NCI-H2196 (cell line): Measurements from ENCODE around the gene RARB.

Source experiments
- DNase-seq: peaks from one replicate; lab custom pipeline; 2025; ENCODE audit not compliant: unreplicated experiment; lab: John Stamatoyannopoulos, UW

The RARB gene

DNA sequence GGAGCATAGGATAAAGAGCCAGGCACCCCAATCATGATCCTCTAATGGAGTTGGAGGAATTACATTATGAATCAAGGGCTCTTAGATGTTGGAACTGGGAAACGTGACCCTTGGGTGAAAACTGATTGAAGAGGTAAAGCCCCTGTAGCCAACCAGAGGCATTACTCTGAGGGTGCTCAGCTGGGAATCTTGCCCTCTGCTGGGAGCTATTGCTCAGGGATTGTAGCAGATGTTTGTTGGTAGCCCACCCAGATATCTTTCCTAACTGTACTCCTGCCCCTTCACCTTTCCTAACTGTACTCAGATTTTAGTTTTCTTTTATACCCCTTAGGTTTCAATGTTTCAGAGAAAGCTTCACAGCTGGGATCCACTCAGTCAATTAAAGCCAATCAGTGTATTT, 74.2 kb downstream of the RARB start:
- DNase-seq = no peak

GRCh38 chr3:25503898-25504301, 75.8 kb downstream of the RARB start:
- DNase-seq = no peak

DNA sequence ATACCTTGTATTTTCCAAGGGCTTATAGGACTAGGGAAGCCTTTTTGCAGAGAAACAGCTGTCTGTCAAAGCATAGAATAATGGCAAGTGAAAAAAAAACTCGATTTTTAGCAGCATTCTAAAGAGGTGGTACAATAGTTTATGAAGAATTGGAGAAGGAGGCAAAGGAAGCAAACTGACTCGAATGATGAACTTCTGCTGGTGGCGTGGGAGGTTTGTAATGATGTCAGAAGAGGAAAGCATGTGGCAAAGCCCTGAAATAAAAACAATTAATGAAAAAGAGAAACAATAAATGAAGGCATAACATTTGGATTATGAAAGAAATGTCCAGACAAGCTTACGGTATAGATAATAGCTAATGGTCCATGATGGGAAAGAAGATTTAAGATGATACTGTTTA, 77.5 kb downstream of the RARB start:
- no peak for DNase-seq

DNA sequence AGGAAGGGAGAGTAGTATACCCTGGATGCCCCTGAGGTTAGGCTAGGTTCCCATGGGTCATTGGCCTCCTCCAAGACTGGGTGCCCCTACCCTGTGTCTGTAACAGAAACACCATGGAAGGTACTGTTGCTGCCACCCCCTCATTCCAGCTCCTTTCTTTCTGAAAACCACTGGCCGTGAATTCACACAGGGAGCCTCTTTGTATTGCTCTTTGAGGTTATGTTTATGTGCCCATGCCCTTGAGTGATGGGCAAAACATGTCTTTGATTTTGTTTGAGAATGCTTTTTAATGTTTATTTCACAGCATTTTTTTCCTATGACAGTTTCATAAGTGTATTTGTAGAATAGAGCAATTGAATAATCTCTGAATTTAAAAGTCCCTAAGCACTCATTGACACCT, 79.7 kb downstream of the RARB start:
- no peak for DNase-seq

DNA sequence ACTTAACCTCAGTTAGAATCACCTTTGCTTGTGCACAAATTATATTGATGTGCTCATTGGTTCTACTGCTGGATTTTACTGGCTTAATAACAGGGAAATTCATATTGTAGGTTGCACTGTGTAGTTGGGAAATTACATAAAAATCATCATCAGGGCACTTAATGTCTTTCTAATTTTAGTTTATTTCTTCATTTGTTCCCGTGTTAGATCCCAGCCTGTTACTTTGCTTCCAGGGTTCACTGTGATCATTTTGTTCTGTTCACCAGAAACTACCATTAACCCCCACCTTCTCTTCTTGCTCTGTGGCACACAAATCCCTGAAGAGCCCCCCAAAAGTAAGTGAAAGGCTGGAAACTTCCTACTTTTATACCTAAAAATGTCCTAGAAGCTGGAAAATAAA, 80.4 kb downstream of the RARB start:
- DNase-seq = no peak

DNA sequence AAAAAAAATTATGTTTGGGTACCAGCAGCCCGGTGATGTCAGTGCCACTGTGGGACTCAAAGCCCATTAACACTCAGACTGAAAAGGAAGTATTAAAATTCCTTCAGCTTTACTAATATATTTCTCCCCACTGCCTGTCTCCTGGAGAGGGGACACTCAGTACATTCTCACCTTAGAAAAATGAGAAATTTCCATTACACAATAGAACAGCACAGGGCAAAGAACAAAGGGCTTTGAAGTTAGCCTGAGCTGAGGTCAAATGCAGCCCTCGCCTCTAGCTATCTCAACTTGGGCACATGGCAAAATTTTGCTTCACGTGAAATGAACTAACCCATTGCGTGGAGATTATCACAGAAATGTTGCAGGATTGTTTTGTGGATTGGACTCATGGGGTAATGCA, 80.8 kb downstream of the RARB start:
- DNase-seq = no peak

DNA sequence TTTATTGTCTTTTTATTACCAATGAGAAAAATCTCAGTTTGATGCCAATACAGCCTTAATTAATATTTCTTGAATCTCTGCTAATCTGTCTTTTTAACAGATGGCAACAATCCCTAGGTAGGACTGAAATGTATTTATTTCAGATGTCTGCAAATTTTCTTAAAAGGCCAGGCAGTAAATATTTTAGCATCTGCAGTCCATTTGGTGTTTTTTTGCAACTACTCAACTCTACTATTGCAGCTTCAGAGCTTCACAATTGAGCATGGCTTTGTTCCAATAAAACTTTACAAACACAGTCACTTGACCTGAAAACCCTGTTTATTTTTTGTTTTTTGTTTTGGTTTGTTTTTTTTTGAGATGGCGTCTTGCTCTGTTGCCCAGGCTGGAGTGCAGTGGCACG, 82.7 kb downstream of the RARB start:
- no peak for DNase-seq

- DNase-seq = no peak
Observed at GRCh38 chr3:25511972-25512721, 84.1 kb downstream of the RARB start.

- no peak for DNase-seq
Observed at GRCh38 chr3:25513642-25514266, 85.7 kb downstream of the RARB start.

GRCh38 chr3:25515171-25515570, 87.1 kb downstream of the RARB start:
- no peak for DNase-seq

DNA sequence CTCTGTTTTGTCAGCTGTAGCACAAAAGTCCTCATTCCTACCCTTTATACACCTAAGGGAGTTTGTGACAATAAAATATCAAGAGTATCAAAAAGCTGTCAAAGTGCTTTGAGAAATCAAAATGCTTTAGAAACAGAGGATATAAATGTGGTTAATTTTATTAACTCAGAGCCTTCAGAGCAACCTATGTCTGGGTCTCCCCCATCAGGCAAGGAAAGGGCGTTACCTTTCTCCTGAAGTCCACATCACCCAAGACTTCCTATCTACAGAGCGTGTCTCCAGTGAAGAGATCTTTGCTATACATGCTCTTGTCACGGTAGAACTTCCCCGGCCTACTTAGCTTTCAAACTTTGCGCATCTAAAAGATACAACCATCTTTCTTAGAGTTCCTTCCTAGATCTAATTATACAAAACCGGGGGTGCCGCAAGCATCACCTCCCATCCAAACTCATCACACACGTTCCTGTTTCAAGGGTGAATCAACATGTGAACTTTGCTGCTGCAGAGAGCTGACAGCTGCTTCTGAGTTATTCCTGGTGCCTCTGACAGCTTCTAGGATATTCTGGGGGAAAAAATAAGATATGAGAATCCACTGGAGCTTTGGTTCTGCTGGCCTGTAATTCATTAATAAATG, 93.0 kb downstream of the RARB start:
- DNase-seq = no peak

GRCh38 chr3:25527336-25527735, 99.3 kb downstream of the RARB start:
- no peak for DNase-seq

GRCh38 chr3:25527801-25528200, 99.7 kb downstream of the RARB start:
- no peak for DNase-seq

GRCh38 chr3:25531971-25532370, 103.9 kb downstream of the RARB start:
- no peak for DNase-seq

DNA sequence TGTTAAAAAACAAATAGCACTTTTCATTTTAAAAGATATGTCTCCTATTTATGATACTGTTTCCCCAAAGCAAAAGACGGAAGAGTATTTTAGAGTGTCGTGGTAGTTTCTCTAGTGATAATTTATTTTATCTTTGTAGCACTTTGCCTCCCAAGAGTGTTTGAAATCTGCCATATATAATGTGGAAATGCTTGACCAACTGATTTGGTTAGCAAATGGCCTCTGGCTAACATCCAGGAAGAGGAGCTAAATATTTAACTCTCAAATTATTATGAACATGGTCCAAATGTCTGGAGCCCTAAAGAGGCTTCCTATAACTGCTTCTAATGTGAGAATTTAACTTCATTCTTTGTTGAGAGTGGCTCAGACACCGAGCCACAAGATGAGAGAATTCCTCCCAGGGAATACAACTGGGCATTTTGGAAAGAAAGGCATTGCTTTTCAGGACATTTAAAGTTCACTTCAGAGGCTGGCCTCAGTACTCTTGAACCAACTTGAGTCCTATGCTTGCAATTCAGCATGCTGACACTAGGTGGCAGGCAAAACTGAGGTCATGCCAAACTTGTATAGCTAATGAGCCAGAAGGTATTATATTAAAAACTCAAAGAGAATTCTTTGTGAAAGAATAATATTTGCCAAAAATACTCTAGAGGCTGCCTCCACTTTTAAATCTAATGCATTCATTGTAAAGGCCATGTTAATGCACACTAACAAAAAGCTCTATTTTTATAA, 104.5 kb downstream of the RARB start:
- DNase-seq = no peak

- DNase-seq = no peak
Observed at GRCh38 chr3:25533399-25533798, 105.3 kb downstream of the RARB start.

DNA sequence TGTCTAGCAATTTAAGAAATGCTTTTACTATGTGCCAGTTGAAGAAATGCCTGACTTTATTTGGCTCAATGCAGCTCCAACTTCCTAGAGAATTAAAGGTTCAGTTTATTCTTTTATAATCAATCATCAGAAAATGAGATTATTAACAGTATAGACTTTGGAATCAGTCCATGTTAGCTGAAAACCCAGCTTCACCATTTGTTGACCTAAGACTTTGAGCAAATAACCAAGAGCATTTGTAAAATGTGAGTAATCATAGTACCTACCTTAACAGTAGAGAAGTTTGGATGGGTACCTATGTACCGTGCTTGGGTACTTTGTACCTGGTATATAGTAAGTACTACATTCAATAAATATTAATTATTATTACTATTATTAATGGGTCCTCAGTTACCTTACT, 105.9 kb downstream of the RARB start:
- no peak for DNase-seq

DNA sequence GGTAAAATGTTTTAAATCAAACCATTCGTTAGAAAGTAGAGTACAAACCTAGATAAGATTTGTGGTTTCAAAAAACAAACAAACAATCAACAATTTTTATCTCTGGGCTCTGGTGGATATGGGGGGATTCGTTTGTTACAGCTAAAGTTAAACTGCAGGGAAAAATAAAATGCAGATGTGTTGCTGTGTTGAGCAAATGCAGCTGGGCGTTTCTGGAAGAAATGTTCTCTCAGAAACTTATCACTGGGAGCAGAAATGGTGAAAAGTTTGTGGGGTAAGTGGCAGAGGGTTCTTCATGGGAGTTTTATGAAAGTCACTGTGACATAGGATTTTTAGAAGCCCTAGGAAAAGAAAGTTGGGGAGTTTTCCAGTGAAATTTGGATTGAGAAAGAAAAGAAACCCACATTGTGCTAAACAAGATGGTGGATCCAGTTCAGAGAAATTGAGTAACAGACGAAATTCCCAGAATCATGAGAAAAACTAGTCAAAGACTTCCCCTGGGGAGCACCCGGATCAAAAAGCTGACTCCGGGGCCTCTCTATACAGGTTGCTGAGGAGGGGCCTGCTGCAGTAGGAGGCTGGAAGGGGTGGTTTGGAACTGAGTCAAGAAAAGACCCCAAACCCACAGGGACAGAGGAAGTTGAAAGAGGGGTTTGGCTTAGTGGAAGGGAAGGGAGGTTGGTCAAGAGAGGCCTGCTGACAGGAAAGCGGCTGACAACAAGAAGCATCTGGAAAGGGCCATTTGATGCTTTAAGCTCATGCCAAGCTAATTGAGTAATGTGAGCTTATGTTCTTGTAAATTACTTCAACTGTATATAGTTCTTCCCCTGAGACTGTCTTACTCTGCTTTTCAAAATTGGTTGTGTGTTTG, 108.7 kb downstream of the RARB start:
- no peak for DNase-seq

DNA sequence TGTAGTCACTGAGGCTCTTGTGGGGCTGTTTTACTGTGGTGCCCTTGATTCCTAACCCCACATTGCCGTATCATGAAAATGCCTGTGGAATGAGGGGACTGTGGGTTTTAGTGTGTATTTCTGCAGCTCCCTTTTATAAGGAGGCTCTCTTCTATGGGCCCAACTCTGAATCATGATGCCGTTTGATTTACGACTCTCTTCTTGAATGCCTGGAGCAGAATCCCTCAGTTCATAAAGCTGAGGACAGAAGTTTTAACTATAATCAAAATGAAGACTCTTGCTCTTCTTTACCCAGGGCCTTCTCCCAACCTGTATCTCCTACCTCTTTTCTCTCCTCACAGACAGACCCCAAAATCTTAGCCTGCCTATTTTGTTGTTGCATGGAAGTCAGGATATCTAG, 109.5 kb downstream of the RARB start:
- no peak for DNase-seq

- DNase-seq = no peak
Observed at GRCh38 chr3:25540273-25540672, 112.2 kb downstream of the RARB start.

DNA sequence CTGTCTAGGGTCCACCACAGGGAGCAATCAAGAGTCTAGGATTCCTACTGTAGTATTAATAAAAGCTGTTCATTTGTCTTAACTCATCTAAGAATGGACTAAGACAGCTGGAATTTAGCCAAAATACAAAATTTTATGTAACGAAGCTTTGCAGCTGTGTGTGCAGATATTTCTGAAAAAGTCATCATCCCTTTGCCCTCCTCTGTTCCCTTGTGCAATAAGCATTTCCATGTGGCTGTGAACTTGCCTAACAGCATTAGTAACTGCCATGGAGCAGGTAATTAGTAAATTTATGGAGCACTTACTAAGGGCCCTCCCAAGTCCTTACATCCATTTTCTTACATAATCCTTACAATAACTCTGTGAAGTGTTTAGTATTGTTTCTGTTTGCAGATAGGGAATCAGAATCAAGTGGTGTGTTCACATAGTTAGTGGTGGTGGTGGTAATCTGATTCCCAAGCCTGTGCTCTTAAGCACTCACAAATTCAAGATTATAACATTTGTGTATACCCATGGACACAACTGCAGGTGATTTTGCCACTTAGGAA, 114.5 kb downstream of the RARB start:
- no peak for DNase-seq
